ENCODE data around the gene IL6ST. TPM values are rescaled to one million over a fixed set of nuclear protein-coding genes. Genes with fewer than 3 reads are reported as not detected.
"Not testable (repeated sequence)": the region's sequence is repeated elsewhere in the genome, so short reads cannot be mapped to it uniquely, and the experiment has no call there.

IL6ST gene
- total RNA-seq, result 100 to 1,000 TPM in 2 of 4 donors, 10 to 100 TPM in 2; 71.4 to 246 (median 116) TPM

DNA sequence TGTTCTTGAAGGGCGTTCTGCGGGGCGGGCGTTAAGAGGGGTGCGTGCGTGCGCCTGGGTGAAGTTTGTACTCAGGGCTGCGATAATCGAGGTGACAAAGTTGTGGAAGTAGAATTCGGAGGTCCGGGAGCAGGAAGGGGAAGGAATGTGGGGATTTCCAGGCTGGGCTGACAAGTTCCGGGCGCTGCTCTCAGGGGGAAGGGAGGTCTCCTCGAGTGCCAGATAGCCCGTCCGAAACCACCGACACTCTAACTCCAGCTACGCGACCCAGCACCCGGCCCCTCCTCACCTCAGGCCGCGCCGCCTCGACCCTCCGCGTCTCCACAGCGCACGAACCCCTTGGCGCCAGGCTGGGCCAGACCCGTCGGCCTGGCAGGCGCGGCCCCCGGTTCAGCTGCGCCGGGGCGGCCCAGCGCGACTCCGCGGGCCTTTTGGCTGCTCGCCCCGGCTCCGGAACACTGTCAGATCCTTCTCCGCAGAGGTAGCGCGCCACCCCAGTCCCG is at the start of gene IL6ST:
TSS of gene IL6ST (minus strand) at position 469 of the 503 bp plus-strand sequence. CDS start 18,685 bp downstream, outside the sequence.
- Histone ChIP-seq H3K4me3 (peak within 1 kb of the TSS; percentile 87 to 91 (median 90)), H3K27ac (peak within 1 kb of the TSS; percentile 98 to 100 (median 99)), H3K27me3 (no peaks in the 10 kb centered on the region), H3K9me3 (no peaks in the 10 kb centered on the region), H3K4me1 (peaks cover 14 to 56% (median 16%) of the 10 kb centered on the region in 3 donors), H3K36me3 (no peaks in the 10 kb centered on the region)
- WGBS, 2 donors, result 0 to 3% methylated on average over 18 to 42 of the region's 48 CpGs
- intact Hi-C loops (cut with DNase I), result no loop called here
- TF ChIP-seq, protein P1, sequence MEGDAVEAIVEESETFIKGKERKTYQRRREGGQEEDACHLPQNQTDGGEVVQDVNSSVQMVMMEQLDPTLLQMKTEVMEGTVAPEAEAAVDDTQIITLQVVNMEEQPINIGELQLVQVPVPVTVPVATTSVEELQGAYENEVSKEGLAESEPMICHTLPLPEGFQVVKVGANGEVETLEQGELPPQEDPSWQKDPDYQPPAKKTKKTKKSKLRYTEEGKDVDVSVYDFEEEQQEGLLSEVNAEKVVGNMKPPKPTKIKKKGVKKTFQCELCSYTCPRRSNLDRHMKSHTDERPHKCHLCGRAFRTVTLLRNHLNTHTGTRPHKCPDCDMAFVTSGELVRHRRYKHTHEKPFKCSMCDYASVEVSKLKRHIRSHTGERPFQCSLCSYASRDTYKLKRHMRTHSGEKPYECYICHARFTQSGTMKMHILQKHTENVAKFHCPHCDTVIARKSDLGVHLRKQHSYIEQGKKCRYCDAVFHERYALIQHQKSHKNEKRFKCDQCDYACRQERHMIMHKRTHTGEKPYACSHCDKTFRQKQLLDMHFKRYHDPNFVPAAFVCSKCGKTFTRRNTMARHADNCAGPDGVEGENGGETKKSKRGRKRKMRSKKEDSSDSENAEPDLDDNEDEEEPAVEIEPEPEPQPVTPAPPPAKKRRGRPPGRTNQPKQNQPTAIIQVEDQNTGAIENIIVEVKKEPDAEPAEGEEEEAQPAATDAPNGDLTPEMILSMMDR (IDR thresholded peaks at IDR 0.05), result peak in 1 of 6 experiments; percentile 29
- peak in 3 of 4 donors; percentile 71 to 99 (median 97) for TF ChIP-seq POLR2A (IDR thresholded peaks at IDR 0.05)
- no peak for DNase-seq

GRCh38 chr5:56039985-56040384 is 45.2 kb upstream of the IL6ST start:
- Histone ChIP-seq H3K27ac (no peak overlapping the region), H3K9me3 (no peaks in the 10 kb centered on the region), H3K4me3 (no peak overlapping the region), H3K4me1 (no peaks in the 10 kb centered on the region), H3K27me3 (no peaks in the 10 kb centered on the region), H3K36me3 (no peaks in the 10 kb centered on the region)
- TF ChIP-seq, protein P1 (IDR thresholded peaks at IDR 0.05), result no peak
- intact Hi-C loops (cut with DNase I), result no loop called here
- WGBS, 2 donors, result 53 to 74% methylated on average over 2 of the region's 2 CpGs
- no peak for DNase-seq

- H3K27me3 ChIP-seq; H3K36me3 ChIP-seq; H3K4me1 ChIP-seq; H3K27ac ChIP-seq; H3K9me3 ChIP-seq; H3K4me3 ChIP-seq; DNase-seq; intact Hi-C loops (cut with DNase I): not testable (repeated sequence)
- 94 to 100% methylated on average over 1 to 2 of the region's 6 CpGs for WGBS, 2 donors
Observed at GRCh38 chr5:56038206-56038605, 43.4 kb upstream of the IL6ST start.

DNA sequence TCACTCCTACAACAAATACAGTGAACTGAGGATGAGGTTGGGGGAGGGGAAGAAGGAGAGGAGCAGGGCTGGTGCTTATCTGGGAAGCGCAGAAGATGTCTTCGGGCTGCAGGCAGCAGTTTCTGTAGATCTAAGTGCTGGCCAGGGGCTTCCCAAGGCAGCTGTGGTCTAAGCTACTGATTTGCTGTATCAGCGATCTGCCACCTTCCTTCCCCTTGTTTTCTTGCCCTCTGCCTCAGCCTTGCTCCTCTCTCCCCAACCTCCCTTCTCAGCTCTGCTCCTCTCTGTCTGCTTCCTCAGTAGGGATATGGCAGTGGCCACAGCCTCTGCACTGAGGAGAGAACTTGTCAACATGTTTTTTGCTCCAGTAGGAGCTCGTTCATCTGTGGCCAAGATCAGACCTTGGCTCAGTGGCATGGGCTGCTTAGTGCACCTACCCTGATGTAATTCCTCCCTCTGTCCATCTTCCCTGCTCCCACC is 42.8 kb upstream of the IL6ST start:
- no peak overlapping the region for H3K4me3 ChIP-seq
- TF ChIP-seq, protein P1 (IDR thresholded peaks at IDR 0.05), result no peak
- no peak for TF ChIP-seq POLR2A (IDR thresholded peaks at IDR 0.05)
- H3K27me3 ChIP-seq, result no peaks in the 10 kb centered on the region
- no peak overlapping the region for H3K27ac ChIP-seq
- no peaks in the 10 kb centered on the region for H3K36me3 ChIP-seq
- no peak for DNase-seq
- intact Hi-C loops (cut with DNase I), result no loop called here
- H3K4me1 ChIP-seq, result no peaks in the 10 kb centered on the region
- WGBS, 2 donors, result 50 to 52% methylated on average over 4 of the region's 4 CpGs
- no peaks in the 10 kb centered on the region for H3K9me3 ChIP-seq

- DNase-seq; H3K27me3 ChIP-seq; H3K4me3 ChIP-seq; intact Hi-C loops (cut with DNase I); H3K9me3 ChIP-seq; H3K36me3 ChIP-seq; H3K27ac ChIP-seq; H3K4me1 ChIP-seq: not testable (repeated sequence)
- WGBS, 2 donors, result 100% methylated on average over 8 of the region's 21 CpGs; no CpG with 5 or more reads in 1 of the 2 donors
Observed at GRCh38 chr5:56035394-56035793, 40.6 kb upstream of the IL6ST start.

DNA sequence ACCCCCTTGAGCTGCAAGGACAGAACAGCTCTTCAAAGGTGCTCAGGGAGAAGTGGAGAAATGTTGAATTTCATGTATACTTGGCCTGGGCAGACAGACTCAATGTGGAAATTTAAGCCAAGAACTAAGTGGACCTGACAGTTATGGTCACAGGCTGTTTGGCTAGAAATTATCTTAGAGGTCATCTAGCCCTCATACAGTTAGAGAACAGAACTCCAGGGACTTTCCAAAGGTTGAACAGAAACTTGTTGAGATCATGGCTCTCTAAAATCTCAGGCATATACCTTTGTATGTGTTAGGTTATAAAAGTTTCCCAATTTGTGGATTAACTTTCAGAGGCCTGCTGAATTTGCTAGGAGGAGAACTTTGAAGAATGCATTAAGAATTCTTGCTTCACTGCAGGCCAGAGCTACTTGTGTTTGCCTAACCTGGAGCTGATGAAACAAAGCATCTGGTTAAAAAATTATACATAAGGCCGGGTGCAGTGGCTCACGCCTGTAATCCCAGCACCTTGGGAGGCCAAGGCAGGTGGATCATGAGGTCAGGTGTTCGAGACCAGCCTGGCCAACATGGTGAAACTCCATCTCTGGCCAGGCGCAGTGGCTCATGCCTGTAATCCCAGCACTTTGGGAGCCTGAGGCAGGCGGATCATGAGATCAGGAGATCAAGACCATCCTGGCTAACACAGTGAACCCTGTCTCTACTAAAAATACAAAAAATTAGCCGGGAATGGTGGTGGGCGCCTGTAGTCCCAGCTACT is 35.3 kb upstream of the IL6ST start:
- H3K4me1 ChIP-seq, result not testable (repeated sequence)

More for the DNA sequence above, 35.3 kb upstream of the IL6ST start:
- H3K27me3 ChIP-seq; H3K9me3 ChIP-seq; H3K27ac ChIP-seq; H3K36me3 ChIP-seq; H3K4me3 ChIP-seq; intact Hi-C loops (cut with DNase I); DNase-seq: not testable (repeated sequence)
- WGBS, 2 donors, result 89% methylated on average over 5 to 6 of the region's 7 CpGs
